ENCODE data around the gene POU2F1. TPM values are rescaled to one million over a fixed set of nuclear protein-coding genes. Genes with fewer than 3 reads are reported as not detected.

Gene POU2F1
- total RNA-seq, 2 donors from 2014 or later: 22.9 to 40.2 TPM

GRCh38 chr1:167276969-167277368 lies 56.3 kb downstream of the POU2F1 start:
- H3K9me3 Mint-ChIP-seq: no peaks in the 10 kb centered on the region
- DNase-seq (ENCODE audit: low spot score) (no peak), ATAC-seq (peak; percentile 70 to 82)
- peak overlapping the region; percentile 30 to 56 for H3K27ac Mint-ChIP-seq
- no peaks in the 10 kb centered on the region for H3K27me3 Mint-ChIP-seq
- peaks cover 27 to 30% of the 10 kb centered on the region in 2 donors for H3K4me1 Mint-ChIP-seq (ENCODE audit: low read depth in 2 of 2)
- H3K36me3 Mint-ChIP-seq: no peaks in the 10 kb centered on the region
- peak overlapping the region; percentile 53 for H3K4me3 Mint-ChIP-seq

GRCh38 chr1:167278497-167278896 lies 57.8 kb downstream of the POU2F1 start:
- Mint-ChIP-seq H3K36me3 (no peaks in the 10 kb centered on the region), H3K4me1 (ENCODE audit: low read depth in 2 of 2) (peaks cover 25 to 27% of the 10 kb centered on the region in 2 donors), H3K9me3 (no peaks in the 10 kb centered on the region), H3K27ac (peak overlapping the region in 1 of 2 donors; percentile 30), H3K4me3 (no peak overlapping the region), H3K27me3 (no peaks in the 10 kb centered on the region)
- no peak for ATAC-seq
- DNase-seq (ENCODE audit: low spot score): no peak

- H3K4me1 Mint-ChIP-seq (ENCODE audit: low read depth in 2 of 2): peaks cover 27% of the 10 kb centered on the region in 2 donors
- no peak overlapping the region for H3K27ac Mint-ChIP-seq
- H3K4me3 Mint-ChIP-seq: no peak overlapping the region
- H3K36me3 Mint-ChIP-seq: no peaks in the 10 kb centered on the region
- DNase-seq (ENCODE audit: low spot score): no peak
- H3K27me3 Mint-ChIP-seq: no peaks in the 10 kb centered on the region
- no peak for ATAC-seq
- no peaks in the 10 kb centered on the region for H3K9me3 Mint-ChIP-seq
Measured at GRCh38 chr1:167280912-167281311, 60.2 kb downstream of the POU2F1 start.

GRCh38 chr1:167288390-167289074 lies 67.8 kb downstream of the POU2F1 start:
- no peaks in the 10 kb centered on the region for H3K9me3 Mint-ChIP-seq
- peaks cover 26 to 30% of the 10 kb centered on the region in 2 donors for H3K4me1 Mint-ChIP-seq (ENCODE audit: low read depth in 2 of 2)
- H3K36me3 Mint-ChIP-seq: peaks cover 7% of the 10 kb centered on the region
- DNase-seq (ENCODE audit: low spot score) (no peak), ATAC-seq (no peak)
- H3K27me3 Mint-ChIP-seq: no peaks in the 10 kb centered on the region
- H3K27ac Mint-ChIP-seq: no peak overlapping the region
- H3K4me3 Mint-ChIP-seq: no peak overlapping the region

GRCh38 chr1:167289075-167289442 lies 68.4 kb downstream of the POU2F1 start:
- H3K4me3 Mint-ChIP-seq: no peak overlapping the region
- peaks cover 29 to 30% of the 10 kb centered on the region in 2 donors for H3K4me1 Mint-ChIP-seq (ENCODE audit: low read depth in 2 of 2)
- DNase-seq (ENCODE audit: low spot score): no peak
- H3K27ac Mint-ChIP-seq: no peak overlapping the region
- no peaks in the 10 kb centered on the region for H3K9me3 Mint-ChIP-seq
- H3K36me3 Mint-ChIP-seq: peaks cover 7% of the 10 kb centered on the region
- no peaks in the 10 kb centered on the region for H3K27me3 Mint-ChIP-seq
- ATAC-seq: no peak

- H3K27me3 Mint-ChIP-seq: no peaks in the 10 kb centered on the region
Measured at GRCh38 chr1:167289966-167290365, 69.3 kb downstream of the POU2F1 start.

GRCh38 chr1:167291539-167292185 lies 71.0 kb downstream of the POU2F1 start:
- Mint-ChIP-seq H3K27ac (no peak overlapping the region), H3K4me3 (no peak overlapping the region), H3K4me1 (ENCODE audit: low read depth in 2 of 2) (peaks cover 30 to 39% of the 10 kb centered on the region in 2 donors), H3K9me3 (no peaks in the 10 kb centered on the region), H3K36me3 (peaks cover 7% of the 10 kb centered on the region), H3K27me3 (no peaks in the 10 kb centered on the region)
- DNase-seq (ENCODE audit: low spot score) (no peak), ATAC-seq (no peak)

More at GRCh38 chr1:167289966-167290365, 69.3 kb downstream of the POU2F1 start:
- H3K4me1 Mint-ChIP-seq (ENCODE audit: low read depth in 2 of 2): peaks cover 36 to 38% of the 10 kb centered on the region in 2 donors
- no peak overlapping the region for H3K27ac Mint-ChIP-seq
- no peak overlapping the region for H3K4me3 Mint-ChIP-seq
- ATAC-seq (no peak), DNase-seq (ENCODE audit: low spot score) (no peak)
- peaks cover 7% of the 10 kb centered on the region for H3K36me3 Mint-ChIP-seq
- H3K9me3 Mint-ChIP-seq: no peaks in the 10 kb centered on the region

- peaks cover 7% of the 10 kb centered on the region for H3K36me3 Mint-ChIP-seq
- no peaks in the 10 kb centered on the region for H3K27me3 Mint-ChIP-seq
- DNase-seq (ENCODE audit: low spot score) (no peak), ATAC-seq (no peak)
- no peak overlapping the region for H3K4me3 Mint-ChIP-seq
- no peaks in the 10 kb centered on the region for H3K9me3 Mint-ChIP-seq
- no peak overlapping the region for H3K27ac Mint-ChIP-seq
- H3K4me1 Mint-ChIP-seq (ENCODE audit: low read depth in 2 of 2): peaks cover 28 to 39% of the 10 kb centered on the region in 2 donors
Measured at GRCh38 chr1:167292216-167292615, 71.5 kb downstream of the POU2F1 start.

- peak overlapping the region; percentile 16 for H3K4me3 Mint-ChIP-seq
- no peak for DNase-seq (ENCODE audit: low spot score)
- peaks cover 28 to 47% of the 10 kb centered on the region in 2 donors for H3K4me1 Mint-ChIP-seq (ENCODE audit: low read depth in 2 of 2)
- H3K36me3 Mint-ChIP-seq: peaks cover 7% of the 10 kb centered on the region
- no peaks in the 10 kb centered on the region for H3K27me3 Mint-ChIP-seq
- peak overlapping the region in 1 of 2 donors; percentile 5 for H3K27ac Mint-ChIP-seq
- no peak for ATAC-seq
- no peaks in the 10 kb centered on the region for H3K9me3 Mint-ChIP-seq
Measured at GRCh38 chr1:167293057-167293456, 72.4 kb downstream of the POU2F1 start.

GRCh38 chr1:167294528-167294927 lies 73.8 kb downstream of the POU2F1 start:
- peaks cover 7% of the 10 kb centered on the region for H3K36me3 Mint-ChIP-seq
- peak overlapping the region; percentile 60 to 67 for H3K27ac Mint-ChIP-seq
- ATAC-seq: peak; percentile 69 to 71
- H3K9me3 Mint-ChIP-seq: no peaks in the 10 kb centered on the region
- peaks cover 30 to 48% of the 10 kb centered on the region in 2 donors for H3K4me1 Mint-ChIP-seq (ENCODE audit: low read depth in 2 of 2)
- no peak for DNase-seq (ENCODE audit: low spot score)
- H3K4me3 Mint-ChIP-seq: peak overlapping the region; percentile 36
- H3K27me3 Mint-ChIP-seq: no peaks in the 10 kb centered on the region

GRCh38 chr1:167297222-167298214 lies 76.8 kb downstream of the POU2F1 start:
- Mint-ChIP-seq H3K36me3 (peaks cover 7% of the 10 kb centered on the region), H3K9me3 (no peaks in the 10 kb centered on the region), H3K27me3 (no peaks in the 10 kb centered on the region), H3K4me1 (ENCODE audit: low read depth in 2 of 2) (peaks cover 26 to 38% of the 10 kb centered on the region in 2 donors), H3K4me3 (no peak overlapping the region), H3K27ac (no peak overlapping the region)
- DNase-seq (ENCODE audit: low spot score) (no peak), ATAC-seq (no peak)

GRCh38 chr1:167298325-167298724 lies 77.6 kb downstream of the POU2F1 start:
- ATAC-seq (no peak), DNase-seq (ENCODE audit: low spot score) (no peak)
- no peaks in the 10 kb centered on the region for H3K27me3 Mint-ChIP-seq
- no peak overlapping the region for H3K27ac Mint-ChIP-seq
- H3K4me1 Mint-ChIP-seq (ENCODE audit: low read depth in 2 of 2): peaks cover 20 to 30% of the 10 kb centered on the region in 2 donors
- H3K9me3 Mint-ChIP-seq: no peaks in the 10 kb centered on the region
- H3K36me3 Mint-ChIP-seq: peaks cover under 1% of the 10 kb centered on the region
- H3K4me3 Mint-ChIP-seq: no peak overlapping the region

GRCh38 chr1:167301355-167301754 lies 80.7 kb downstream of the POU2F1 start:
- no peak for DNase-seq (ENCODE audit: low spot score)
- ATAC-seq: no peak
- Mint-ChIP-seq H3K4me1 (ENCODE audit: low read depth in 2 of 2) (peaks cover 8 to 19% of the 10 kb centered on the region in 2 donors), H3K4me3 (no peak overlapping the region), H3K27ac (no peak overlapping the region), H3K9me3 (no peaks in the 10 kb centered on the region), H3K27me3 (no peaks in the 10 kb centered on the region), H3K36me3 (no peaks in the 10 kb centered on the region)
